Endodermal cell (in vitro differentiated cells): Measurements from ENCODE around the gene PDE8B. TPM values are rescaled to one million over a fixed set of nuclear protein-coding genes. Genes with fewer than 3 reads are reported as not detected.

ENCODE experiments used
- DNase-seq: peaks from one replicate; pipeline ENCODE4 v3.0.0-alpha.2; 2017
- H3K27ac ChIP-seq: 2 replicates; pipeline ENCODE4 v1.5.1; 2013; ENCODE audit warnings: mild to moderate bottlenecking, low read depth, low read length, moderate library complexity
- H3K27me3 ChIP-seq: 2 replicates; pipeline ENCODE4 v1.6.1; 2013; ENCODE audit warnings: mild to moderate bottlenecking, low read length, moderate library complexity; ENCODE audit not compliant: insufficient read depth, control insufficient read depth, poor library complexity, severe bottlenecking
- H3K36me3 ChIP-seq: 2 replicates; pipeline ENCODE4 v1.7.0; 2013; ENCODE audit warnings: mild to moderate bottlenecking, low read length, moderate library complexity; ENCODE audit not compliant: control insufficient read depth, insufficient read depth
- H3K4me1 ChIP-seq: one replicate; pipeline ENCODE4 v1.7.0; 2013; ENCODE audit warnings: low read length; ENCODE audit not compliant: control insufficient read depth, insufficient read depth
- H3K4me3 ChIP-seq: 2 replicates; pipeline ENCODE4 v1.5.1; 2013; ENCODE audit warnings: mild to moderate bottlenecking, low read length, moderate library complexity
- H3K9ac ChIP-seq: 2 replicates; pipeline ENCODE4 v1.6.1; 2013; ENCODE audit warnings: mild to moderate bottlenecking, low read length, moderate library complexity; ENCODE audit not compliant: poor library complexity, severe bottlenecking; ENCODE audit errors: extremely low read depth
- H3K9me3 ChIP-seq: 2 replicates; pipeline ENCODE4 v1.6.1; 2013; ENCODE audit warnings: mild to moderate bottlenecking, low read length, moderate library complexity; ENCODE audit not compliant: control insufficient read depth
- H3K27ac Mint-ChIP-seq: 2 replicates; pipeline ENCODE4 v1.8.0; 2020; ENCODE audit warnings: mixed read lengths
- H3K27me3 Mint-ChIP-seq: 2 replicates; pipeline ENCODE4 v1.8.0; 2021; ENCODE audit warnings: mild to moderate bottlenecking, mixed read lengths; ENCODE audit not compliant: insufficient read depth
- H3K36me3 Mint-ChIP-seq: 2 replicates; pipeline ENCODE4 v1.8.0; 2020; ENCODE audit warnings: low read depth, mixed read lengths
- H3K4me1 Mint-ChIP-seq: 2 replicates; pipeline ENCODE4 v1.8.0; 2020; ENCODE audit warnings: mixed read lengths
- H3K4me3 Mint-ChIP-seq: 2 replicates; pipeline ENCODE4 v1.8.0; 2020; ENCODE audit warnings: mild to moderate bottlenecking, moderate library complexity, mixed read lengths
- H3K9me3 Mint-ChIP-seq: 2 replicates; pipeline ENCODE4 v1.8.0; 2020; ENCODE audit warnings: mild to moderate bottlenecking, mixed read lengths
- WGBS, 2 experiments: methylation state at CpG; one replicate each; pipeline versions ENCODE4 v1.1.5 to v1.1.7; 2013; ENCODE audit warnings: missing lambda C conversion rate in 2 of 2, mixed read lengths in 1 of 2; ENCODE audit not compliant: insufficient coverage in 1 of 2, insufficient read length in 1 of 2; 5-methylcytosine and 5-hydroxymethylcytosine counted together
- total RNA-seq, 2 donors: library from RNA; stranded (reverse); fragmentation: NEBNext Ultra II Directional in 1 of 2; extraction: Animal tissue kit (Norgen Biotek cat#: 25700) in 1 of 2; gene quantifications; 2 replicates in 1 of 2; 3 replicates in 1 of 2; pipeline ENCODE4 v1.2.1, GENCODE V29; 2021
- TF ChIP-seq, protein P1 (sequence below): fragments of 200-600 bp; sonication (generic); conservative IDR thresholded peaks from 2 replicates; pipeline ENCODE4 v1.5.0; 2021; ENCODE audit warnings: antibody characterized with exemption, mild to moderate bottlenecking

Gene PDE8B
- total RNA-seq, 2 donors from 2014 or later: 0.20 to 0.51 TPM

DNA sequence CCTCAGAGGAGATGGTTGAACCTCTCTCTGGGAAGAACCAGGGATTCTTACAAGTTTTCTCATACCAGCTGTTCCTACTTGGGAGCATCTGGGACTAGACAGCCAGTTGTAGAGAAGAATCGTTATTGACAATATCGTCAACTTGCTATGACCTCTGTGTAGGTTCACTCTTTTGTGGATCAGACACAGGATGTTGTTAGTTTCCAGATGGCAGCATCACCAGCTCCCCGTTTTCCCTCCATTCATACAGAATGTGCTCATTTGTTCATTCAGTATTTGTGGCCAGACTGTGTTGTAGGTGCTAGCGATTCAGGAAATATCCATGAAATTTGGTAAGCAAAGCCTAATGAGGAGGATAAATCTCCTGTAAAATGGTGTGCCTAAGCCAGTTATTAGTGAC is 3.7 kb downstream of the PDE8B start:
- H3K27me3 Mint-ChIP-seq: peaks cover 68% of the 10 kb centered on the region
- peaks cover 61% of the 10 kb centered on the region for H3K27me3 ChIP-seq
- H3K27ac Mint-ChIP-seq: no peak overlapping the region
- no peak overlapping the region for H3K4me3 Mint-ChIP-seq
- no peak overlapping the region for H3K27ac ChIP-seq
- H3K9ac ChIP-seq: no peak overlapping the region
- H3K4me1 ChIP-seq: no peaks in the 10 kb centered on the region
- no peaks in the 10 kb centered on the region for H3K9me3 ChIP-seq
- WGBS, 2 experiments: 93 to 100% methylated on average over 2 to 4 of the region's 4 CpGs
- H3K9me3 Mint-ChIP-seq: no peaks in the 10 kb centered on the region
- no peak for DNase-seq
- no peaks in the 10 kb centered on the region for H3K36me3 Mint-ChIP-seq
- H3K4me3 ChIP-seq: no peak overlapping the region
- peaks cover 10% of the 10 kb centered on the region for H3K4me1 Mint-ChIP-seq
- no peaks in the 10 kb centered on the region for H3K36me3 ChIP-seq
- TF ChIP-seq, protein P1, sequence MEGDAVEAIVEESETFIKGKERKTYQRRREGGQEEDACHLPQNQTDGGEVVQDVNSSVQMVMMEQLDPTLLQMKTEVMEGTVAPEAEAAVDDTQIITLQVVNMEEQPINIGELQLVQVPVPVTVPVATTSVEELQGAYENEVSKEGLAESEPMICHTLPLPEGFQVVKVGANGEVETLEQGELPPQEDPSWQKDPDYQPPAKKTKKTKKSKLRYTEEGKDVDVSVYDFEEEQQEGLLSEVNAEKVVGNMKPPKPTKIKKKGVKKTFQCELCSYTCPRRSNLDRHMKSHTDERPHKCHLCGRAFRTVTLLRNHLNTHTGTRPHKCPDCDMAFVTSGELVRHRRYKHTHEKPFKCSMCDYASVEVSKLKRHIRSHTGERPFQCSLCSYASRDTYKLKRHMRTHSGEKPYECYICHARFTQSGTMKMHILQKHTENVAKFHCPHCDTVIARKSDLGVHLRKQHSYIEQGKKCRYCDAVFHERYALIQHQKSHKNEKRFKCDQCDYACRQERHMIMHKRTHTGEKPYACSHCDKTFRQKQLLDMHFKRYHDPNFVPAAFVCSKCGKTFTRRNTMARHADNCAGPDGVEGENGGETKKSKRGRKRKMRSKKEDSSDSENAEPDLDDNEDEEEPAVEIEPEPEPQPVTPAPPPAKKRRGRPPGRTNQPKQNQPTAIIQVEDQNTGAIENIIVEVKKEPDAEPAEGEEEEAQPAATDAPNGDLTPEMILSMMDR: no peak

GRCh38 chr5:77218263-77218662 is 7.8 kb downstream of the PDE8B start:
- 83 to 92% methylated on average over 1 to 3 of the region's 4 CpGs for WGBS, 2 experiments
- no peak overlapping the region for H3K27ac ChIP-seq
- no peak overlapping the region for H3K9ac ChIP-seq
- H3K36me3 ChIP-seq: no peaks in the 10 kb centered on the region
- TF ChIP-seq, protein P1: peak; percentile 64
- H3K4me1 Mint-ChIP-seq: peaks cover 6% of the 10 kb centered on the region
- H3K9me3 Mint-ChIP-seq: no peaks in the 10 kb centered on the region
- no peak overlapping the region for H3K27ac Mint-ChIP-seq
- H3K9me3 ChIP-seq: no peaks in the 10 kb centered on the region
- peaks cover 22% of the 10 kb centered on the region for H3K27me3 ChIP-seq
- H3K27me3 Mint-ChIP-seq: peaks cover 42% of the 10 kb centered on the region
- H3K4me1 ChIP-seq: no peaks in the 10 kb centered on the region
- H3K4me3 ChIP-seq: no peak overlapping the region
- no peak overlapping the region for H3K4me3 Mint-ChIP-seq
- H3K36me3 Mint-ChIP-seq: no peaks in the 10 kb centered on the region
- DNase-seq: no peak

DNA sequence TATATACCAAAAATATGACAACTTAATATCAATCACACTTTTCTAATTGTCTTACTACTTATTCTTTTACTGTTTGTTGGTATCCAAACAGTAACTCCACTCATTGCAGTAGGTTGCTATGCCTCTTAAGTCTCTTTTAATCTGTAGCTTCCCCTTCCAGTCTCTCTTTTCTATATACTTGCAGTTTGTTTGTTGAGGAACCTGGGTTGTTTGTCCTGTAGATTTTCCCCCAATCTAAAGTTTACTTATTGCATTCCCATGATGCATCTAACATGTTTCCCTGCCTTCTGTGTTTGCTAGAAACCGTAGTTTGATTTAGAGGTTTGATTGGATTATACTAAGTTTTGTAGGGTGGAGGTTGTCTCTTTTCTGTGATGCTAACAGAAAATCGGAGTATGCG is 10.6 kb downstream of the PDE8B start:
- no peak for DNase-seq
- Histone ChIP-seq H3K36me3 (no peaks in the 10 kb centered on the region), H3K27ac (no peak overlapping the region), H3K4me1 (no peaks in the 10 kb centered on the region), H3K27me3 (no peaks in the 10 kb centered on the region), H3K9me3 (no peaks in the 10 kb centered on the region), H3K9ac (no peak overlapping the region), H3K4me3 (no peak overlapping the region)
- WGBS, 2 experiments: 89 to 90% methylated on average over 2 to 3 of the region's 3 CpGs
- H3K27me3 Mint-ChIP-seq: peaks cover 21% of the 10 kb centered on the region
- H3K4me3 Mint-ChIP-seq: no peak overlapping the region
- H3K4me1 Mint-ChIP-seq: peaks cover 6% of the 10 kb centered on the region
- no peaks in the 10 kb centered on the region for H3K9me3 Mint-ChIP-seq
- H3K27ac Mint-ChIP-seq: no peak overlapping the region
- H3K36me3 Mint-ChIP-seq: no peaks in the 10 kb centered on the region
- TF ChIP-seq, protein P1: no peak
